Ishikawa (cell line): ENCODE results near the gene RBL1.

Experiments
- CEBPB ChIP-seq: IDR thresholded peaks from 2 replicates; pipeline ENCODE4 v1.6.1; 2012
- CREB1 ChIP-seq: IDR thresholded peaks from 2 replicates; pipeline ENCODE4 v1.6.1; 2012; ENCODE audit warnings: low read depth
- EGR1 ChIP-seq: IDR thresholded peaks from 2 replicates; pipeline ENCODE4 v1.6.1; 2012
- EP300 ChIP-seq: IDR thresholded peaks from 2 replicates; pipeline ENCODE4 v1.6.1; 2012; ENCODE audit warnings: borderline replicate concordance
- FOXM1 ChIP-seq: IDR thresholded peaks from 2 replicates; pipeline ENCODE4 v1.6.1; 2012; ENCODE audit warnings: low read depth, borderline replicate concordance
- NFIC ChIP-seq: IDR thresholded peaks from 2 replicates; pipeline ENCODE4 v1.6.1; 2012
- RAD21 ChIP-seq: IDR thresholded peaks from 2 replicates; pipeline ENCODE4 v1.6.1; 2012; ENCODE audit warnings: low read depth
- TAF1 ChIP-seq: IDR thresholded peaks from 2 replicates; pipeline ENCODE4 v1.6.1; 2012; ENCODE audit warnings: low read depth, mild to moderate bottlenecking
- TCF12 ChIP-seq: IDR thresholded peaks from 2 replicates; pipeline ENCODE4 v1.6.1; 2012; ENCODE audit warnings: low read depth
- TEAD4 ChIP-seq: IDR thresholded peaks from 2 replicates; pipeline ENCODE4 v1.6.1; 2012
- YY1 ChIP-seq: IDR thresholded peaks from 2 replicates; pipeline ENCODE4 v1.6.1; 2012; ENCODE audit warnings: low read depth
- ZBTB7A ChIP-seq: IDR thresholded peaks from 2 replicates; pipeline ENCODE4 v1.6.1; 2012; ENCODE audit warnings: low read depth
- TF ChIP-seq, protein P1 (sequence below): IDR thresholded peaks from 2 replicates; pipeline ENCODE4 v1.6.1; 2012
- TF ChIP-seq, protein P2 (sequence below): IDR thresholded peaks from 2 replicates; pipeline ENCODE4 v1.6.1; 2012; ENCODE audit warnings: low read depth, mild to moderate bottlenecking
- TF ChIP-seq, protein P3 (sequence below): IDR thresholded peaks from 2 replicates; pipeline ENCODE4 v1.6.1; 2012

RBL1 gene

DNA sequence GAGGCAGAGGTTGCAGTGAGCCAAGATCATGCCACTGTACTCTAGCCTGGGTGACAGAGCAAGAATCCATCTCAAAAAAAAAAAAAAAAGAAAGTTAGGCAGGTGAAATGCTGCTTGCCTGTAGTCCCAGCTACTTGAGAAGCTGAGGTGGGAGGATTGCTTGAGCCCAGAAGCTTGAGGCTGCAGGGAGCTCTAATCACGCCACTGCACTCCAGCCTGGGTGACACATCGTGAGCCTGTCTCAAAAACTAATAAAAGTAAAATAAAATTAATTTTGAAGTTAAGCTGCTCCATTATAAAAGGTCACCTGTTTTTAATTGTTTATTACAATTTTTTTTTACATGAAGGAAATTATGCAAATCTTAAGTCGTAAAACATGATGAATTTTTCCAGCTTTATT is 121.1 kb downstream of the RBL1 start:
- TF ChIP-seq YY1 (no peak), TCF12 (no peak), RAD21 (no peak), NFIC (no peak), TEAD4 (no peak)

DNA sequence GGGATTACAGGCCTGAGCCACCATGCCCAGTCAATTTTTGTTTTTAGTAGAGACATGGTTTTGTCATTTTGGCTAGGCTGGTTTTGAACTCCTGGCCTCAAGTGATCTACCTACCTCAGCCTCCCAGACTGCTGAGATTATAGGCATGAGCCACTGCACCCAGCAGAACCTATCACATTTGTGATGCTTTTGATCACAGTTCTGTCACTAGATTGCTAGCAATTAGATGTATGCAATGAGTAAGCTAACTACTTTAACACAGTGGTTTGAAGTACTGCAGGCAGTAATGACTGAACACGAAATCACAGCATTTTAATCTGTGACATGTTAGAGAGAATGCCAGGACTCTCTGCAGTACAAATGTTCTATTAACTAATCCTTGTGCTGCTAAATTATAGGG is 124.7 kb downstream of the RBL1 start:
- TF ChIP-seq RAD21 = no peak

GRCh38 chr20:36969478-36970186 is 126.2 kb downstream of the RBL1 start:
- TF ChIP-seq CEBPB (no peak), TAF1 (no peak), FOXM1 (no peak), CREB1 (no peak)

GRCh38 chr20:36969051-36969450 is 126.7 kb downstream of the RBL1 start:
- no peak for TF ChIP-seq FOXM1
- no peak for TF ChIP-seq TEAD4
- TF ChIP-seq, protein P1, sequence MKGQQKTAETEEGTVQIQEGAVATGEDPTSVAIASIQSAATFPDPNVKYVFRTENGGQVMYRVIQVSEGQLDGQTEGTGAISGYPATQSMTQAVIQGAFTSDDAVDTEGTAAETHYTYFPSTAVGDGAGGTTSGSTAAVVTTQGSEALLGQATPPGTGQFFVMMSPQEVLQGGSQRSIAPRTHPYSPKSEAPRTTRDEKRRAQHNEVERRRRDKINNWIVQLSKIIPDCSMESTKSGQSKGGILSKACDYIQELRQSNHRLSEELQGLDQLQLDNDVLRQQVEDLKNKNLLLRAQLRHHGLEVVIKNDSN = no peak
- no peak for TF ChIP-seq RAD21
- no peak for TF ChIP-seq CREB1
- TF ChIP-seq EP300 = no peak
- no peak for TF ChIP-seq NFIC
- no peak for TF ChIP-seq CEBPB
- TF ChIP-seq TAF1 = no peak
- TF ChIP-seq YY1 = no peak
- TF ChIP-seq ZBTB7A = no peak
- TF ChIP-seq, protein P2, sequence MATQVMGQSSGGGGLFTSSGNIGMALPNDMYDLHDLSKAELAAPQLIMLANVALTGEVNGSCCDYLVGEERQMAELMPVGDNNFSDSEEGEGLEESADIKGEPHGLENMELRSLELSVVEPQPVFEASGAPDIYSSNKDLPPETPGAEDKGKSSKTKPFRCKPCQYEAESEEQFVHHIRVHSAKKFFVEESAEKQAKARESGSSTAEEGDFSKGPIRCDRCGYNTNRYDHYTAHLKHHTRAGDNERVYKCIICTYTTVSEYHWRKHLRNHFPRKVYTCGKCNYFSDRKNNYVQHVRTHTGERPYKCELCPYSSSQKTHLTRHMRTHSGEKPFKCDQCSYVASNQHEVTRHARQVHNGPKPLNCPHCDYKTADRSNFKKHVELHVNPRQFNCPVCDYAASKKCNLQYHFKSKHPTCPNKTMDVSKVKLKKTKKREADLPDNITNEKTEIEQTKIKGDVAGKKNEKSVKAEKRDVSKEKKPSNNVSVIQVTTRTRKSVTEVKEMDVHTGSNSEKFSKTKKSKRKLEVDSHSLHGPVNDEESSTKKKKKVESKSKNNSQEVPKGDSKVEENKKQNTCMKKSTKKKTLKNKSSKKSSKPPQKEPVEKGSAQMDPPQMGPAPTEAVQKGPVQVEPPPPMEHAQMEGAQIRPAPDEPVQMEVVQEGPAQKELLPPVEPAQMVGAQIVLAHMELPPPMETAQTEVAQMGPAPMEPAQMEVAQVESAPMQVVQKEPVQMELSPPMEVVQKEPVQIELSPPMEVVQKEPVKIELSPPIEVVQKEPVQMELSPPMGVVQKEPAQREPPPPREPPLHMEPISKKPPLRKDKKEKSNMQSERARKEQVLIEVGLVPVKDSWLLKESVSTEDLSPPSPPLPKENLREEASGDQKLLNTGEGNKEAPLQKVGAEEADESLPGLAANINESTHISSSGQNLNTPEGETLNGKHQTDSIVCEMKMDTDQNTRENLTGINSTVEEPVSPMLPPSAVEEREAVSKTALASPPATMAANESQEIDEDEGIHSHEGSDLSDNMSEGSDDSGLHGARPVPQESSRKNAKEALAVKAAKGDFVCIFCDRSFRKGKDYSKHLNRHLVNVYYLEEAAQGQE = no peak
- no peak for TF ChIP-seq EGR1
- TF ChIP-seq, protein P3, sequence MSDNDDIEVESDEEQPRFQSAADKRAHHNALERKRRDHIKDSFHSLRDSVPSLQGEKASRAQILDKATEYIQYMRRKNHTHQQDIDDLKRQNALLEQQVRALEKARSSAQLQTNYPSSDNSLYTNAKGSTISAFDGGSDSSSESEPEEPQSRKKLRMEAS = no peak
- TF ChIP-seq TCF12 = no peak

GRCh38 chr20:36967636-36968035 is 128.2 kb downstream of the RBL1 start:
- TF ChIP-seq EGR1 (no peak), FOXM1 (no peak), YY1 (no peak), TAF1 (no peak), CREB1 (no peak), CEBPB (no peak), TEAD4 (no peak), ZBTB7A (no peak), NFIC (no peak), RAD21 (no peak), EP300 (no peak), TCF12 (no peak)
- TF ChIP-seq, protein P1 = no peak
- TF ChIP-seq, protein P3 = no peak

DNA sequence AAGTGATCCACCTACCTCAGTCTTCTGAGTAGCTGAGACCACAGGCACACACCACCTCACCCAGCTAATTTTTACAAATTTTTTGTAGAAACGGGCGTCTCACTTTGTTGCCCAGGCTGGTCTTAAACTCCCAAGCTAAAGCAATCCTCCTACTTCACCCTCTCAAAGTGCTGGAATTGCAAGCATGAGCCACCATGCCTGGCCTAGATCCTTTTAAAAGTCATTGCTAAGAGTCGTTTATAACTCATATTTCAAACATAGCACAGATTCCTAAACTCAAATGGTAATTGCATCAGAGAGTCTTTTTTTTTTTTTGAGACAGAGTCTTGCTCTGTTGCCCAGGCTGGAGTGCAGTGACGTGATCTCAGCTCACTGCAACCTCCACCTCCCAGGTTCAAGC is 136.6 kb downstream of the RBL1 start:
- no peak for TF ChIP-seq FOXM1
- no peak for TF ChIP-seq YY1
- TF ChIP-seq, protein P3 = no peak
- no peak for TF ChIP-seq EP300

- TF ChIP-seq ZBTB7A = no peak
- TF ChIP-seq NFIC = no peak
- TF ChIP-seq TCF12 = no peak
- no peak for TF ChIP-seq CEBPB
- TF ChIP-seq EP300 = no peak
Measured at GRCh38 chr20:36957875-36958667, 137.7 kb downstream of the RBL1 start.

- no peak for TF ChIP-seq NFIC
- TF ChIP-seq CREB1 = no peak
Measured at GRCh38 chr20:36956674-36957073, 139.1 kb downstream of the RBL1 start.
